ENCODE measurements around the gene THSD4. TPM values are rescaled to one million over a fixed set of nuclear protein-coding genes. Genes with fewer than 3 reads are reported as not detected.

Gene THSD4
- total and polyA plus RNA-seq, 7 donors = 1.4 to 7.8 (median 2.2) TPM

DNA sequence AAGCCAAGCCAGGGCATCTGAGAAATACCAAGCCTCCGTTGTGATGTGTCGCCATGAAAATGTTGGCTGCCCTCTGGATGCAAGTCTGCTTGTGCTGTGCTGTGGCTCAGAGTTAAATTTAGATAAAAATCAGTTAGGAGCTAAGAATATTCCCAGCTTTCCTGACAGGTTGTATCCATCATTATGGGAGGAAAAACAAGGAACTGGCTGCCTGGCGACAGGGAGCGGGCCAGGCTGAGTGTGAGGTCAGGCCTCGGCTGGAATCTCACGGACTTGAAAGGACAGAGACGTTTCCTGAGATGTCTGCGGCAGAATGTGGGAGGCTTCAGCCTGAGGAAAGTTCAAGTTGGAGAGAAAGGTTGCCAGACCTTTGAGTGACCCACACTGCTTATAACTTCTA lies 213.8 kb downstream of the THSD4 start:
- intact Hi-C loops (cut with DNase I) = no loop called here
- no peaks in the 10 kb centered on the region for H3K9me3 ChIP-seq
- no peaks in the 10 kb centered on the region for H3K36me3 ChIP-seq
- H3K4me3 ChIP-seq = no peak overlapping the region
- no peak for TF ChIP-seq POLR2A (IDR thresholded peaks at IDR 0.05)
- peak in 2 of 4 donors; percentile 13 to 45 for TF ChIP-seq POLR2AphosphoS5 (IDR thresholded peaks at IDR 0.05)
- peak; percentile 79 for DNase-seq
- H3K4me1 ChIP-seq = peaks cover 0 to 22% (median 15%) of the 10 kb centered on the region in 4 donors
- 60 to 65% methylated on average over 8 of the region's 8 CpGs for WGBS, 2 donors
- peak overlapping the region; percentile 44 to 84 (median 58) for H3K27ac ChIP-seq
- H3K27me3 ChIP-seq = no peaks in the 10 kb centered on the region

- Histone ChIP-seq H3K27ac (peak overlapping the region; percentile 44 to 84 (median 58)), H3K27me3 (no peaks in the 10 kb centered on the region), H3K9me3 (no peaks in the 10 kb centered on the region), H3K4me1 (peaks cover 0 to 22% (median 15%) of the 10 kb centered on the region in 4 donors), H3K36me3 (no peaks in the 10 kb centered on the region), H3K4me3 (no peak overlapping the region)
- TF ChIP-seq EP300 (IDR thresholded peaks at IDR 0.05) = no peak
- TF ChIP-seq, protein P1, sequence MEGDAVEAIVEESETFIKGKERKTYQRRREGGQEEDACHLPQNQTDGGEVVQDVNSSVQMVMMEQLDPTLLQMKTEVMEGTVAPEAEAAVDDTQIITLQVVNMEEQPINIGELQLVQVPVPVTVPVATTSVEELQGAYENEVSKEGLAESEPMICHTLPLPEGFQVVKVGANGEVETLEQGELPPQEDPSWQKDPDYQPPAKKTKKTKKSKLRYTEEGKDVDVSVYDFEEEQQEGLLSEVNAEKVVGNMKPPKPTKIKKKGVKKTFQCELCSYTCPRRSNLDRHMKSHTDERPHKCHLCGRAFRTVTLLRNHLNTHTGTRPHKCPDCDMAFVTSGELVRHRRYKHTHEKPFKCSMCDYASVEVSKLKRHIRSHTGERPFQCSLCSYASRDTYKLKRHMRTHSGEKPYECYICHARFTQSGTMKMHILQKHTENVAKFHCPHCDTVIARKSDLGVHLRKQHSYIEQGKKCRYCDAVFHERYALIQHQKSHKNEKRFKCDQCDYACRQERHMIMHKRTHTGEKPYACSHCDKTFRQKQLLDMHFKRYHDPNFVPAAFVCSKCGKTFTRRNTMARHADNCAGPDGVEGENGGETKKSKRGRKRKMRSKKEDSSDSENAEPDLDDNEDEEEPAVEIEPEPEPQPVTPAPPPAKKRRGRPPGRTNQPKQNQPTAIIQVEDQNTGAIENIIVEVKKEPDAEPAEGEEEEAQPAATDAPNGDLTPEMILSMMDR (IDR thresholded peaks at IDR 0.05) = no peak
- TF ChIP-seq POLR2A (IDR thresholded peaks at IDR 0.05) = no peak
- no peak for TF ChIP-seq POLR2AphosphoS5 (IDR thresholded peaks at IDR 0.05)
- DNase-seq = no peak
- intact Hi-C loops (cut with DNase I) = no loop called here
- 35 to 68% methylated on average over 14 of the region's 14 CpGs for WGBS, 2 donors
Measured at GRCh38 chr15:71329497-71330260, 214.4 kb downstream of the THSD4 start.

- WGBS, 2 donors = 79 to 90% methylated on average over 11 of the region's 11 CpGs
- intact Hi-C loops (cut with DNase I) = no loop called here
- H3K4me1 ChIP-seq = peaks cover 0 to 22% (median 15%) of the 10 kb centered on the region in 4 donors
Measured at GRCh38 chr15:71330638-71331162, 215.4 kb downstream of the THSD4 start.

GRCh38 chr15:71331173-71331572 lies 215.9 kb downstream of the THSD4 start:
- Histone ChIP-seq H3K4me3 (no peak overlapping the region), H3K9me3 (no peaks in the 10 kb centered on the region), H3K27me3 (no peaks in the 10 kb centered on the region), H3K27ac (peak overlapping the region in 1 of 4 donors; percentile 84), H3K36me3 (no peaks in the 10 kb centered on the region), H3K4me1 (peaks cover 0 to 22% (median 15%) of the 10 kb centered on the region in 4 donors)
- intact Hi-C loops (cut with DNase I) = no loop called here
- 47 to 81% methylated on average over 4 of the region's 4 CpGs for whole genome bisulfite sequencing, 2 donors
- DNase-seq = no peak
- TF ChIP-seq EP300 (IDR thresholded peaks at IDR 0.05) (no peak), POLR2AphosphoS5 (IDR thresholded peaks at IDR 0.05) (no peak)

More at GRCh38 chr15:71330638-71331162, 215.4 kb downstream of the THSD4 start:
- no peak for DNase-seq
- no peaks in the 10 kb centered on the region for H3K36me3 ChIP-seq
- peak overlapping the region in 1 of 4 donors; percentile 84 for H3K27ac ChIP-seq
- TF ChIP-seq POLR2AphosphoS5 (IDR thresholded peaks at IDR 0.05) = no peak
- no peak for TF ChIP-seq EP300 (IDR thresholded peaks at IDR 0.05)
- TF ChIP-seq, protein P1 (IDR thresholded peaks at IDR 0.05) = no peak
- no peak for TF ChIP-seq POLR2A (IDR thresholded peaks at IDR 0.05)
- no peaks in the 10 kb centered on the region for H3K9me3 ChIP-seq
- H3K27me3 ChIP-seq = no peaks in the 10 kb centered on the region
- H3K4me3 ChIP-seq = no peak overlapping the region

DNA sequence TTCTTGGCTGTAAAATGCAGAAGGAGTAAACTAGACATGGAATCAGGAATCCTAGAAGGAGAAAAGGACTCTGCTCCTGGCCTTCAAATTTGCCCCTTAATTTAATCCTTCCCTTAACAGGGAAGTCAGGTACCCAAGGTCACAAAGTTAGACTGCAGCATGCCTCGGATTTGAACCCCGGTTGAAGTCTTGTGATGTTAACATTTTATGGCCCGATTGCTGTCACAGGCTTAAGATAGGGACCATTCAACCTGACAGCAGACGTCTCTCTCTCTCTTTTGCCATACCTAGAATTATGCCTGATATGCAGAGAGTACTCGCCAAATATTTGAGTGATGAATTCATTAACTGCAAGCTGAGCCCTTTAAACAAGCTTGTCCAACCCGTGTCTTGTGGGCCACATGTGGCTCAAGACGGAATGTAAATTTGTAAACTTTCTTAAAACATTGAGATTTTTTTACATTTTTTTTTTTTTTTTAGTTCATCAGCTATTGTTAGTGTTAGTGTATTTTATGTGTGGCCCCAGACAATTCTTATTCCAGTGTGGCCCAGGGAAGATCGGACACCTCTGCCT lies 217.2 kb downstream of the THSD4 start:
- no peaks in the 10 kb centered on the region for H3K27me3 ChIP-seq
- WGBS, 2 donors = 85 to 87% methylated on average over 8 of the region's 8 CpGs
- TF ChIP-seq, protein P1 (IDR thresholded peaks at IDR 0.05) = no peak
- no peak for TF ChIP-seq POLR2AphosphoS5 (IDR thresholded peaks at IDR 0.05)
- TF ChIP-seq EP300 (IDR thresholded peaks at IDR 0.05) = no peak
- TF ChIP-seq POLR2A (IDR thresholded peaks at IDR 0.05) = no peak
- no peaks in the 10 kb centered on the region for H3K9me3 ChIP-seq
- peak overlapping the region in 1 of 4 donors; percentile 84 for H3K27ac ChIP-seq
- H3K4me3 ChIP-seq = no peak overlapping the region
- no peak for DNase-seq
- intact Hi-C loops (cut with DNase I) = no loop called here
- H3K4me1 ChIP-seq = peaks cover 0 to 22% (median 15%) of the 10 kb centered on the region in 4 donors
- no peaks in the 10 kb centered on the region for H3K36me3 ChIP-seq

All from sigmoid colon (tissue), 7 donors.